GM12873 (cell line): ENCODE data around the gene ZNF665.

Source experiments
- TF ChIP-seq, protein P1 (sequence below): IDR thresholded peaks from 2 replicates; pipeline ENCODE4 v1.5.1; 2012; ENCODE audit warnings: low read depth, mild to moderate bottlenecking, moderate library complexity, low read length, control low read depth; ENCODE audit not compliant: insufficient read depth; ENCODE audit errors: missing control alignments

The ZNF665 gene

DNA sequence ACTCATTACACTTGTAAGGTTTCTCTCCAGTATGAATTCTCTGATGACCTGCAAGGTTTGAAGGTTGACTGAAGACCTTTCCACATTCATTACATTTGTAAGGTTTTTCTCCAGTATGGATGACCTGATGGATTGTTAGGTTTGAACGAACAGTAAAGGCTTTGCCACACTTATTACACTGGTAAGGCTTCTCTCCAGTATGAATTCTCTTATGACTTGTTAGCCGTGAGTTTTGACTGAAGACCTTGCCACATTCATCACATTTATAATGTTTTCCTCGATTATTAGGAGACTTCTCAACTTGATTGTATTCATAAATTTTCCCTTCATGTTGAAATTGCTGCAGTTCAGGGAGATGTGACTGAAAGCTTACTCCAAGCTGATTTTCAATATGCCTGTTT is 27.5 kb downstream of the ZNF665 start:
- TF ChIP-seq, protein P1, sequence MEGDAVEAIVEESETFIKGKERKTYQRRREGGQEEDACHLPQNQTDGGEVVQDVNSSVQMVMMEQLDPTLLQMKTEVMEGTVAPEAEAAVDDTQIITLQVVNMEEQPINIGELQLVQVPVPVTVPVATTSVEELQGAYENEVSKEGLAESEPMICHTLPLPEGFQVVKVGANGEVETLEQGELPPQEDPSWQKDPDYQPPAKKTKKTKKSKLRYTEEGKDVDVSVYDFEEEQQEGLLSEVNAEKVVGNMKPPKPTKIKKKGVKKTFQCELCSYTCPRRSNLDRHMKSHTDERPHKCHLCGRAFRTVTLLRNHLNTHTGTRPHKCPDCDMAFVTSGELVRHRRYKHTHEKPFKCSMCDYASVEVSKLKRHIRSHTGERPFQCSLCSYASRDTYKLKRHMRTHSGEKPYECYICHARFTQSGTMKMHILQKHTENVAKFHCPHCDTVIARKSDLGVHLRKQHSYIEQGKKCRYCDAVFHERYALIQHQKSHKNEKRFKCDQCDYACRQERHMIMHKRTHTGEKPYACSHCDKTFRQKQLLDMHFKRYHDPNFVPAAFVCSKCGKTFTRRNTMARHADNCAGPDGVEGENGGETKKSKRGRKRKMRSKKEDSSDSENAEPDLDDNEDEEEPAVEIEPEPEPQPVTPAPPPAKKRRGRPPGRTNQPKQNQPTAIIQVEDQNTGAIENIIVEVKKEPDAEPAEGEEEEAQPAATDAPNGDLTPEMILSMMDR = no peak

DNA sequence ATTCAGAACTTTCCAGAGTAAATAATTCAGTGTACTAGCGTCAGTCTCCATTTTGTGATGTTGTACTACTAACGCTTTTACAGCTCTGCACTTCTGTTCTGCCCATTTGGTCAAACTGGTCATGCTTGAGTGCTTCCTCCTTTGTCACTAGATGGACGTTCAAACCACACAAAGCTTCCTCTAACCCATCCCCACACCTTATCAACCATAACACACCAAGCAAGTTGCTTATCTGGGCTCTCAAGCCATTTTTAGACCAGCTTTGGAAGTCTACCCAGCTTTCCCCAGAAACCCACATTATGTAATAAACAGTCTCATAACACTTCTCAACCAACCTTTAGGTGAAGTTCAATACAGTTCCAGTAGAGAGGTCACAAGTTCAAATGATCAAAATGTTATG is 32.0 kb downstream of the ZNF665 start:
- TF ChIP-seq, protein P1 = no peak

- TF ChIP-seq, protein P1 = no peak
Observed at GRCh38 chr19:53160350-53160749, 32.8 kb downstream of the ZNF665 start.

GRCh38 chr19:53158119-53158656 is 35.0 kb downstream of the ZNF665 start:
- TF ChIP-seq, protein P1 = no peak

GRCh38 chr19:53157626-53158025 is 35.5 kb downstream of the ZNF665 start:
- TF ChIP-seq, protein P1 = no peak

DNA sequence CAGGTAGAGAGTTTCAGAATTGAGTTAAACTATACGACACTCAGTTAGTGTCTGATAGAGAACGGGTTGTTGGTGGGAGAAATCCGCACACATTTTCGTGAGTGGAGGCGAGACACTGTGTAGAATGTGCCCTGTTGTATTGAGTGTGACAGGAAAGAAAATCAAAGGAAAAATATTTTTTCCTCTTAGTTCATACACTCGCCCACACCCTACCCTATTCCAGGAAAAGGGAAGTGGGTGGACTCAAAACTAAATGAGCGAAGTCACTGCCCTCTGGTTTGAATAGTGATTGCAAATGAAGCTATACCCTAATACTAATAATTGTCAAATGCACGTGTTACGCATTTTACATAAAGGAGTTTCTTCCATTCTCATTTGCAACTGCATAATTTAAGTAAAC is 36.3 kb downstream of the ZNF665 start:
- TF ChIP-seq, protein P1 = no peak

GRCh38 chr19:53147645-53148044 is 45.5 kb downstream of the ZNF665 start:
- TF ChIP-seq, protein P1 = no peak
